HG03039 (cell line): ENCODE data around the gene HLA-A.

Source experiments
- ATAC-seq: cut with Tn5 transposase; IDR thresholded peaks from one replicate; pipeline ENCODE4 v1.9.1; 2021; ENCODE audit warnings: mild to moderate bottlenecking, moderate library complexity; ENCODE audit not compliant: unreplicated experiment

The HLA-A gene

GRCh38 chr6:29933955-29934354 lies 8.4 kb upstream of the HLA-A start:
- no peak for ATAC-seq

GRCh38 chr6:29935273-29935955 lies 6.9 kb upstream of the HLA-A start:
- ATAC-seq = no peak

- ATAC-seq = no peak
Observed at GRCh38 chr6:29938746-29939508, 3.4 kb upstream of the HLA-A start.

GRCh38 chr6:29941016-29941415 lies 1.3 kb upstream of the HLA-A start:
- ATAC-seq = no peak

- ATAC-seq = no peak
Observed at GRCh38 chr6:29941471-29941870, 861 bp upstream of the HLA-A start.

GRCh38 chr6:29941916-29942274 lies 437 bp upstream of the HLA-A start:
- no peak for ATAC-seq

- ATAC-seq = no peak
Observed at GRCh38 chr6:29943053-29943966, 978 bp downstream of the HLA-A start.

- no peak for ATAC-seq
Observed at GRCh38 chr6:29945281-29945820, 3.0 kb downstream of the HLA-A start.

GRCh38 chr6:29946223-29947076 lies 4.1 kb downstream of the HLA-A start:
- no peak for ATAC-seq

GRCh38 chr6:29947077-29947980 lies 5.0 kb downstream of the HLA-A start:
- ATAC-seq = no peak

- no peak for ATAC-seq
Observed at GRCh38 chr6:29948277-29948676, 5.9 kb downstream of the HLA-A start.

GRCh38 chr6:29949934-29950333 lies 7.6 kb downstream of the HLA-A start:
- ATAC-seq = no peak

- ATAC-seq = no peak
Observed at GRCh38 chr6:29951882-29952281, 9.6 kb downstream of the HLA-A start.

GRCh38 chr6:29953001-29953441 lies 10.7 kb downstream of the HLA-A start:
- no peak for ATAC-seq

GRCh38 chr6:29953686-29954085 lies 11.4 kb downstream of the HLA-A start:
- no peak for ATAC-seq

GRCh38 chr6:29954272-29954671 lies 11.9 kb downstream of the HLA-A start:
- no peak for ATAC-seq

GRCh38 chr6:29955783-29956182 lies 13.5 kb downstream of the HLA-A start:
- ATAC-seq = no peak

GRCh38 chr6:29956518-29956917 lies 14.2 kb downstream of the HLA-A start:
- ATAC-seq = no peak

- ATAC-seq = no peak
Observed at GRCh38 chr6:29958046-29958445, 15.7 kb downstream of the HLA-A start.
